WTC11 (cell line): ENCODE data around the gene PAK6. TPM values are rescaled to one million over a fixed set of nuclear protein-coding genes. Genes with fewer than 3 reads are reported as not detected.

ENCODE experiments used
- CBFB ChIP-seq: sonication (generic); formaldehyde crosslinking; IDR thresholded peaks from 2 replicates; pipeline ENCODE4 v1.8.1; 2022; ENCODE audit warnings: mild to moderate bottlenecking, low read depth, missing genetic modification reagents
- CREM ChIP-seq: sonication (generic); formaldehyde crosslinking; IDR thresholded peaks from 2 replicates; pipeline ENCODE4 v1.8.1; 2022; ENCODE audit warnings: mild to moderate bottlenecking, missing genetic modification reagents, moderate library complexity
- NFATC4 ChIP-seq: fragments of 250-450 bp; sonication (Bioruptor Pico); IDR thresholded peaks from 2 replicates; pipeline ENCODE4 v1.9.0; 2021; ENCODE audit warnings: mild to moderate bottlenecking
- NR1H2 ChIP-seq: sonication (generic); formaldehyde crosslinking; IDR thresholded peaks from 2 replicates; pipeline ENCODE4 v1.9.0; 2021; ENCODE audit warnings: mild to moderate bottlenecking, moderate library complexity, missing genetic modification reagents
- NR2C2 ChIP-seq: sonication (generic); formaldehyde crosslinking; IDR thresholded peaks from 2 replicates; pipeline ENCODE4 v1.8.0; 2022; ENCODE audit warnings: mild to moderate bottlenecking, missing genetic modification reagents
- NR3C1 ChIP-seq: sonication (generic); formaldehyde crosslinking; conservative IDR thresholded peaks from 2 replicates; pipeline ENCODE4 v1.8.1; 2023; ENCODE audit warnings: low read depth, mild to moderate bottlenecking, missing genetic modification reagents
- RORB ChIP-seq: fragments of 250-450 bp; sonication (Bioruptor Pico); IDR thresholded peaks from 2 replicates; pipeline ENCODE4 v1.9.0; 2021; ENCODE audit warnings: mild to moderate bottlenecking
- SMAD4 ChIP-seq: sonication (generic); formaldehyde crosslinking; IDR thresholded peaks from 2 replicates; pipeline ENCODE4 v1.8.0; 2022; ENCODE audit warnings: mild to moderate bottlenecking, missing genetic modification reagents
- TCF7 ChIP-seq: sonication (generic); formaldehyde crosslinking; IDR thresholded peaks from 2 replicates; pipeline ENCODE4 v1.8.0; 2022; ENCODE audit warnings: mild to moderate bottlenecking, low read depth, missing genetic modification reagents, moderate library complexity
- ZNF121 ChIP-seq: sonication (generic); formaldehyde crosslinking; IDR thresholded peaks from 2 replicates; pipeline ENCODE4 v1.8.0; 2023; ENCODE audit warnings: missing genetic modification reagents
- ZNF416 ChIP-seq: fragments of 250-450 bp; sonication (Bioruptor Pico); IDR thresholded peaks from 2 replicates; pipeline ENCODE4 v1.9.0; 2021; ENCODE audit warnings: mild to moderate bottlenecking, inconsistent platforms
- total RNA-seq: library from RNA; stranded (reverse); gene quantifications from 3 replicates; pipeline ENCODE4 v1.2.3, GENCODE V29; 2021
- TF ChIP-seq, protein P1 (sequence below): sonication (generic); formaldehyde crosslinking; IDR thresholded peaks from 2 replicates; pipeline ENCODE4 v1.8.0; 2022; ENCODE audit warnings: missing genetic modification reagents
- TF ChIP-seq, protein P2 (sequence below): fragments of 250-450 bp; sonication (Bioruptor Pico); conservative IDR thresholded peaks from 2 replicates; pipeline ENCODE4 v1.9.0; 2021; ENCODE audit warnings: mild to moderate bottlenecking
- TF ChIP-seq, protein P3 (sequence below): sonication (generic); formaldehyde crosslinking; IDR thresholded peaks from 2 replicates; pipeline ENCODE4 v1.8.0; 2023; ENCODE audit warnings: missing genetic modification reagents
- TF ChIP-seq, protein P4 (sequence below): sonication (generic); formaldehyde crosslinking; IDR thresholded peaks from 2 replicates; pipeline ENCODE4 v1.8.1; 2023; ENCODE audit warnings: mild to moderate bottlenecking, missing genetic modification reagents
- TF ChIP-seq, protein P5 (sequence below): fragments of 250-450 bp; sonication (Bioruptor Pico); IDR thresholded peaks from 2 replicates; pipeline ENCODE4 v1.9.0; 2021; ENCODE audit warnings: moderate library complexity, mild to moderate bottlenecking, inconsistent platforms, borderline replicate concordance
- TF ChIP-seq, protein P6 (sequence below): fragments of 250-450 bp; sonication (Bioruptor Pico); IDR thresholded peaks from 2 replicates; pipeline ENCODE4 v1.9.0; 2021; ENCODE audit warnings: mild to moderate bottlenecking
- TF ChIP-seq, protein P7 (sequence below): sonication (generic); formaldehyde crosslinking; IDR thresholded peaks from 2 replicates; pipeline ENCODE4 v1.8.0; 2022; ENCODE audit warnings: mild to moderate bottlenecking, missing genetic modification reagents
- TF ChIP-seq, protein P8 (sequence below): sonication (generic); formaldehyde crosslinking; IDR thresholded peaks from 2 replicates; pipeline ENCODE4 v1.8.1; 2023; ENCODE audit warnings: mild to moderate bottlenecking, missing genetic modification reagents, borderline replicate concordance
- TF ChIP-seq, protein P9 (sequence below): sonication (generic); formaldehyde crosslinking; IDR thresholded peaks from 2 replicates; pipeline ENCODE4 v1.8.0; 2022; ENCODE audit warnings: mild to moderate bottlenecking, missing genetic modification reagents
- TF ChIP-seq, protein P10 (sequence below): sonication (generic); formaldehyde crosslinking; IDR thresholded peaks from 2 replicates; pipeline ENCODE4 v1.8.0; 2022; ENCODE audit warnings: mild to moderate bottlenecking, missing genetic modification reagents

Gene PAK6
- total RNA-seq, 1 experiment from 2014 or later: 11.7 TPM

DNA sequence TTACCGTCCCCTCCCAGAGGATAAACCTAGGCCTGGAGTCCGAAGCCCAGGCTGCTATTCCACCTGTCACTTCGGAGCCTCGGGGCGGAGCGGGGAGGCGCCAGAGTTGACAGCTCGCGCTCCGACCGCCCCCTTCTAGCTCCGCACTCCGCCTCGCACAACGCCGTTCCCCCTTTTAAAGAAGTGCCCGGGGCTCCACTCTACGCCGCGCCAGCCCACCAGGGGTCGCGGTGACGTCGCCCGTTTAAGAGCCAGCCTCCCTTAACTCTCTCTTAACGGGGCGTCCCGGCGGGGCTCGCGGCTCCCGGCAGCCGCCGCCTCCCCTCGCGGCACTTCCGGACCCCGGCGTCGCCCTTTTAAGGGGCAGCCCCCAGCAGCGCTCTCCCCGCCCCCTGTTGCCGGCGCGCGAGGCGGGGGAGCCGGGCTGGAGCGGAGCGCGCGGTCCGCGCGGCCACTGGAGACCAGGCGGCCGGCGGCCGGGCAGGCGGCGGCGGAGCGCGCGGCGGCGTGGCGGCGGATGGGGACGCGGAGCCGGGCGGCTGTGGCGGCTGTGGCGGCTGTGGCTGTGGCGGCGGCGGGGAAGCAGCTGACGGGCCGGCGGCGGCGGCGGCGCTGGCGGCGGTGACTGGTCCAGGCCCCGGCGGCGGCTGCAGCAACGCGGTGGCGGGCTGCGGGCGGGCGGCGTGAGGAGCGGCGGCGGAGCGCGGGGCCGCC is 84.5 kb downstream of the PAK6 start, which contains the start of gene INAFM2 (continued):
- TF ChIP-seq, protein P1, sequence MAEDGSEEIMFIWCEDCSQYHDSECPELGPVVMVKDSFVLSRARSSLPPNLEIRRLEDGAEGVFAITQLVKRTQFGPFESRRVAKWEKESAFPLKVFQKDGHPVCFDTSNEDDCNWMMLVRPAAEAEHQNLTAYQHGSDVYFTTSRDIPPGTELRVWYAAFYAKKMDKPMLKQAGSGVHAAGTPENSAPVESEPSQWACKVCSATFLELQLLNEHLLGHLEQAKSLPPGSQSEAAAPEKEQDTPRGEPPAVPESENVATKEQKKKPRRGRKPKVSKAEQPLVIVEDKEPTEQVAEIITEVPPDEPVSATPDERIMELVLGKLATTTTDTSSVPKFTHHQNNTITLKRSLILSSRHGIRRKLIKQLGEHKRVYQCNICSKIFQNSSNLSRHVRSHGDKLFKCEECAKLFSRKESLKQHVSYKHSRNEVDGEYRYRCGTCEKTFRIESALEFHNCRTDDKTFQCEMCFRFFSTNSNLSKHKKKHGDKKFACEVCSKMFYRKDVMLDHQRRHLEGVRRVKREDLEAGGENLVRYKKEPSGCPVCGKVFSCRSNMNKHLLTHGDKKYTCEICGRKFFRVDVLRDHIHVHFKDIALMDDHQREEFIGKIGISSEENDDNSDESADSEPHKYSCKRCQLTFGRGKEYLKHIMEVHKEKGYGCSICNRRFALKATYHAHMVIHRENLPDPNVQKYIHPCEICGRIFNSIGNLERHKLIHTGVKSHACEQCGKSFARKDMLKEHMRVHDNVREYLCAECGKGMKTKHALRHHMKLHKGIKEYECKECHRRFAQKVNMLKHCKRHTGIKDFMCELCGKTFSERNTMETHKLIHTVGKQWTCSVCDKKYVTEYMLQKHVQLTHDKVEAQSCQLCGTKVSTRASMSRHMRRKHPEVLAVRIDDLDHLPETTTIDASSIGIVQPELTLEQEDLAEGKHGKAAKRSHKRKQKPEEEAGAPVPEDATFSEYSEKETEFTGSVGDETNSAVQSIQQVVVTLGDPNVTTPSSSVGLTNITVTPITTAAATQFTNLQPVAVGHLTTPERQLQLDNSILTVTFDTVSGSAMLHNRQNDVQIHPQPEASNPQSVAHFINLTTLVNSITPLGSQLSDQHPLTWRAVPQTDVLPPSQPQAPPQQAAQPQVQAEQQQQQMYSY (CRISPR knock-in tag): peak; percentile 41; the same call in 1 of the 2 replicates
- TF ChIP-seq CBFB (no peak), TCF7 (0 out of 2 replicates have a peak, but pooled peaks have one; percentile 41), NR1H2 (CRISPR knock-in tag) (no peak), NFATC4 (no peak), CREM (CRISPR knock-in tag) (no peak), ZNF121 (no peak), SMAD4 (no peak; the same call in 1 of the 2 replicates), RORB (no peak), NR3C1 (CRISPR knock-in tag) (no peak), ZNF416 (CRISPR knock-in tag) (no peak), NR2C2 (CRISPR knock-in tag) (no peak; the same call in 1 of the 2 replicates)
- TF ChIP-seq, protein P2, sequence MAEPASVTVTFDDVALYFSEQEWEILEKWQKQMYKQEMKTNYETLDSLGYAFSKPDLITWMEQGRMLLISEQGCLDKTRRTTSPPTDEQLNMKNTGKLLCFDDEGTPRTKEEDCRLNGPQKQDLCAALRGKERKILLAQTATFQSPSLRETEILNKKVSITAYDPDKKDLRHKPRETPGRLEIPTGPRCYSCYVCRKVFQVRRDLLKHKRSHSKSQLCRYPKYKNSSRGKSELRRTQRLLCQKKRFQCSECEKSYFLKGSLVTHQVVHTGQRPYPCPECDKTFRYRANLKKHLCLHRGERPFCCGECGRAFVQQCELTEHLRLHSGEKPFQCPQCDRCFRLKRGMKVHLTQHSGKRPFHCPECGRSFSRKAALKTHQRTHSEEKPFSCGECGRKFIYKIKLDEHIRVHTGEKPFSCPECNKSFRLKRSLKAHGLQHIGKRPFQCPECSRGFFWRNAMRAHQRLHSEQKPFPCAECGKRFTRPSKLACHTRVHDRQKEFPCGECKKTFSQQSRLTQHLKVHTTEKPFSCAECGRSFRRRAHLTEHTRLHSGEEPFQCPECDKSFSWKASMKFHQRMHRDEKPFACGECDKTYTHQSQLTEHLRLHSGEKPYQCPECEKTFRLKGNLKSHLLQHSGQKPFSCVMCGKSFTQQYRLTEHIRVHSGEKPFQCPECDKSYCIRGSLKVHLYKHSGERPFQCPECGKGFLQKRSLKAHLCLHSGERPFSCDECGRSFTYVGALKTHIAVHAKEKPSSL (CRISPR knock-in tag): no peak
- TF ChIP-seq, protein P3, sequence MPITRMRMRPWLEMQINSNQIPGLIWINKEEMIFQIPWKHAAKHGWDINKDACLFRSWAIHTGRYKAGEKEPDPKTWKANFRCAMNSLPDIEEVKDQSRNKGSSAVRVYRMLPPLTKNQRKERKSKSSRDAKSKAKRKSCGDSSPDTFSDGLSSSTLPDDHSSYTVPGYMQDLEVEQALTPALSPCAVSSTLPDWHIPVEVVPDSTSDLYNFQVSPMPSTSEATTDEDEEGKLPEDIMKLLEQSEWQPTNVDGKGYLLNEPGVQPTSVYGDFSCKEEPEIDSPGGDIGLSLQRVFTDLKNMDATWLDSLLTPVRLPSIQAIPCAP (CRISPR knock-in tag): no peak; the same call in 1 of the 2 replicates
- TF ChIP-seq, protein P4, sequence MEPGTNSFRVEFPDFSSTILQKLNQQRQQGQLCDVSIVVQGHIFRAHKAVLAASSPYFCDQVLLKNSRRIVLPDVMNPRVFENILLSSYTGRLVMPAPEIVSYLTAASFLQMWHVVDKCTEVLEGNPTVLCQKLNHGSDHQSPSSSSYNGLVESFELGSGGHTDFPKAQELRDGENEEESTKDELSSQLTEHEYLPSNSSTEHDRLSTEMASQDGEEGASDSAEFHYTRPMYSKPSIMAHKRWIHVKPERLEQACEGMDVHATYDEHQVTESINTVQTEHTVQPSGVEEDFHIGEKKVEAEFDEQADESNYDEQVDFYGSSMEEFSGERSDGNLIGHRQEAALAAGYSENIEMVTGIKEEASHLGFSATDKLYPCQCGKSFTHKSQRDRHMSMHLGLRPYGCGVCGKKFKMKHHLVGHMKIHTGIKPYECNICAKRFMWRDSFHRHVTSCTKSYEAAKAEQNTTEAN (CRISPR knock-in tag): no peak
- TF ChIP-seq, protein P5, sequence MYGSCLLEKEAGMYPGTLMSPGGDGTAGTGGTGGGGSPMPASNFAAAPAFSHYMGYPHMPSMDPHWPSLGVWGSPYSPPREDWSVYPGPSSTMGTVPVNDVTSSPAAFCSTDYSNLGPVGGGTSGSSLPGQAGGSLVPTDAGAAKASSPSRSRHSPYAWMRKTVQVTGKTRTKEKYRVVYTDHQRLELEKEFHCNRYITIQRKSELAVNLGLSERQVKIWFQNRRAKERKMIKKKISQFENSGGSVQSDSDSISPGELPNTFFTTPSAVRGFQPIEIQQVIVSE (CRISPR knock-in tag): no peak
- TF ChIP-seq, protein P6, sequence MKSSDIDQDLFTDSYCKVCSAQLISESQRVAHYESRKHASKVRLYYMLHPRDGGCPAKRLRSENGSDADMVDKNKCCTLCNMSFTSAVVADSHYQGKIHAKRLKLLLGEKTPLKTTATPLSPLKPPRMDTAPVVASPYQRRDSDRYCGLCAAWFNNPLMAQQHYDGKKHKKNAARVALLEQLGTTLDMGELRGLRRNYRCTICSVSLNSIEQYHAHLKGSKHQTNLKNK (CRISPR knock-in tag): no peak
- TF ChIP-seq, protein P7, sequence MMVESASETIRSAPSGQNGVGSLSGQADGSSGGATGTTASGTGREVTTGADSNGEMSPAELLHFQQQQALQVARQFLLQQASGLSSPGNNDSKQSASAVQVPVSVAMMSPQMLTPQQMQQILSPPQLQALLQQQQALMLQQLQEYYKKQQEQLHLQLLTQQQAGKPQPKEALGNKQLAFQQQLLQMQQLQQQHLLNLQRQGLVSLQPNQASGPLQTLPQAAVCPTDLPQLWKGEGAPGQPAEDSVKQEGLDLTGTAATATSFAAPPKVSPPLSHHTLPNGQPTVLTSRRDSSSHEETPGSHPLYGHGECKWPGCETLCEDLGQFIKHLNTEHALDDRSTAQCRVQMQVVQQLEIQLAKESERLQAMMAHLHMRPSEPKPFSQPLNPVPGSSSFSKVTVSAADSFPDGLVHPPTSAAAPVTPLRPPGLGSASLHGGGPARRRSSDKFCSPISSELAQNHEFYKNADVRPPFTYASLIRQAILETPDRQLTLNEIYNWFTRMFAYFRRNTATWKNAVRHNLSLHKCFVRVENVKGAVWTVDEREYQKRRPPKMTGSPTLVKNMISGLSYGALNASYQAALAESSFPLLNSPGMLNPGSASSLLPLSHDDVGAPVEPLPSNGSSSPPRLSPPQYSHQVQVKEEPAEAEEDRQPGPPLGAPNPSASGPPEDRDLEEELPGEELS (CRISPR knock-in tag): no peak; the same call in 1 of the 2 replicates
- TF ChIP-seq, protein P8, sequence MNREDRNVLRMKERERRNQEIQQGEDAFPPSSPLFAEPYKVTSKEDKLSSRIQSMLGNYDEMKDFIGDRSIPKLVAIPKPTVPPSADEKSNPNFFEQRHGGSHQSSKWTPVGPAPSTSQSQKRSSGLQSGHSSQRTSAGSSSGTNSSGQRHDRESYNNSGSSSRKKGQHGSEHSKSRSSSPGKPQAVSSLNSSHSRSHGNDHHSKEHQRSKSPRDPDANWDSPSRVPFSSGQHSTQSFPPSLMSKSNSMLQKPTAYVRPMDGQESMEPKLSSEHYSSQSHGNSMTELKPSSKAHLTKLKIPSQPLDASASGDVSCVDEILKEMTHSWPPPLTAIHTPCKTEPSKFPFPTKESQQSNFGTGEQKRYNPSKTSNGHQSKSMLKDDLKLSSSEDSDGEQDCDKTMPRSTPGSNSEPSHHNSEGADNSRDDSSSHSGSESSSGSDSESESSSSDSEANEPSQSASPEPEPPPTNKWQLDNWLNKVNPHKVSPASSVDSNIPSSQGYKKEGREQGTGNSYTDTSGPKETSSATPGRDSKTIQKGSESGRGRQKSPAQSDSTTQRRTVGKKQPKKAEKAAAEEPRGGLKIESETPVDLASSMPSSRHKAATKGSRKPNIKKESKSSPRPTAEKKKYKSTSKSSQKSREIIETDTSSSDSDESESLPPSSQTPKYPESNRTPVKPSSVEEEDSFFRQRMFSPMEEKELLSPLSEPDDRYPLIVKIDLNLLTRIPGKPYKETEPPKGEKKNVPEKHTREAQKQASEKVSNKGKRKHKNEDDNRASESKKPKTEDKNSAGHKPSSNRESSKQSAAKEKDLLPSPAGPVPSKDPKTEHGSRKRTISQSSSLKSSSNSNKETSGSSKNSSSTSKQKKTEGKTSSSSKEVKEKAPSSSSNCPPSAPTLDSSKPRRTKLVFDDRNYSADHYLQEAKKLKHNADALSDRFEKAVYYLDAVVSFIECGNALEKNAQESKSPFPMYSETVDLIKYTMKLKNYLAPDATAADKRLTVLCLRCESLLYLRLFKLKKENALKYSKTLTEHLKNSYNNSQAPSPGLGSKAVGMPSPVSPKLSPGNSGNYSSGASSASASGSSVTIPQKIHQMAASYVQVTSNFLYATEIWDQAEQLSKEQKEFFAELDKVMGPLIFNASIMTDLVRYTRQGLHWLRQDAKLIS (CRISPR knock-in tag): no peak
- TF ChIP-seq, protein P9, sequence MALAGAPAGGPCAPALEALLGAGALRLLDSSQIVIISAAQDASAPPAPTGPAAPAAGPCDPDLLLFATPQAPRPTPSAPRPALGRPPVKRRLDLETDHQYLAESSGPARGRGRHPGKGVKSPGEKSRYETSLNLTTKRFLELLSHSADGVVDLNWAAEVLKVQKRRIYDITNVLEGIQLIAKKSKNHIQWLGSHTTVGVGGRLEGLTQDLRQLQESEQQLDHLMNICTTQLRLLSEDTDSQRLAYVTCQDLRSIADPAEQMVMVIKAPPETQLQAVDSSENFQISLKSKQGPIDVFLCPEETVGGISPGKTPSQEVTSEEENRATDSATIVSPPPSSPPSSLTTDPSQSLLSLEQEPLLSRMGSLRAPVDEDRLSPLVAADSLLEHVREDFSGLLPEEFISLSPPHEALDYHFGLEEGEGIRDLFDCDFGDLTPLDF (CRISPR knock-in tag): peak; percentile 65; the same call in 1 of the 2 replicates
- TF ChIP-seq, protein P10, sequence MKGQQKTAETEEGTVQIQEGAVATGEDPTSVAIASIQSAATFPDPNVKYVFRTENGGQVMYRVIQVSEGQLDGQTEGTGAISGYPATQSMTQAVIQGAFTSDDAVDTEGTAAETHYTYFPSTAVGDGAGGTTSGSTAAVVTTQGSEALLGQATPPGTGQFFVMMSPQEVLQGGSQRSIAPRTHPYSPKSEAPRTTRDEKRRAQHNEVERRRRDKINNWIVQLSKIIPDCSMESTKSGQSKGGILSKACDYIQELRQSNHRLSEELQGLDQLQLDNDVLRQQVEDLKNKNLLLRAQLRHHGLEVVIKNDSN: peak; percentile 58; the same call in 1 of the 2 replicates
